Coronary artery (tissue), 2 donors: ENCODE data around the gene EXD1.

Experiments
- DNase-seq: peaks from one replicate; pipeline ENCODE4 v3.0.0-alpha.2; 2017; ENCODE audit warnings: low spot score
- H3K27ac ChIP-seq, 2 donors: fragments of 200-600 bp; sonication (generic); one replicate each; pipeline ENCODE4 v1.5.1; 2016 to 2019
- H3K4me3 ChIP-seq: fragments of 200-600 bp; sonication (generic); 2 replicates; pipeline ENCODE4 v1.5.1; 2016; ENCODE audit warnings: mild to moderate bottlenecking, moderate library complexity
- CTCF ChIP-seq: fragments of 200-600 bp; sonication (generic); IDR thresholded peaks from one replicate; pipeline ENCODE4 v1.5.1; 2019; ENCODE audit warnings: antibody characterized with exemption

EXD1 gene, protein sequence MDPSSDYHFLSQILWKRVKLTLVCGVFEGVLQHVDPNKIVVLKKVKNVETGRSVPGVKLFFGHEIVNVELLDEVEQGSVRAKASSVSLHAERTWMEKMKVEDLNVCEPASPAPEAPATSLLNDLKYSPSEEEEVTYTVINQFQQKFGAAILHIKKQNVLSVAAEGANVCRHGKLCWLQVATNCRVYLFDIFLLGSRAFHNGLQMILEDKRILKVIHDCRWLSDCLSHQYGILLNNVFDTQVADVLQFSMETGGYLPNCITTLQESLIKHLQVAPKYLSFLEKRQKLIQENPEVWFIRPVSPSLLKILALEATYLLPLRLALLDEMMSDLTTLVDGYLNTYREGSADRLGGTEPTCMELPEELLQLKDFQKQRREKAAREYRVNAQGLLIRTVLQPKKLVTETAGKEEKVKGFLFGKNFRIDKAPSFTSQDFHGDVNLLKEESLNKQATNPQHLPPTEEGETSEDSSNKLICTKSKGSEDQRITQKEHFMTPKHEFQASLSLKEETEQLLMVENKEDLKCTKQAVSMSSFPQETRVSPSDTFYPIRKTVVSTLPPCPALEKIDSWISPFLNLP

GRCh38 chr15:41230650-41231421 lies at the start of gene EXD1, which contains the start of gene CHP1:
Gene EXD1 (minus strand): TSS chr15:41230757. CDS start chr15:41226575, 4,182 bp downstream.
Gene CHP1 (plus strand): TSS chr15:41231268. CDS start chr15:41231383, 115 bp downstream.
- Histone ChIP-seq H3K27ac (peak within 1 kb of the TSS; percentile 75 to 90), H3K4me3 (peak within 1 kb of the TSS; percentile 86)
- TF ChIP-seq CTCF: peak; percentile 83
- peak; percentile 98 for DNase-seq

DNA sequence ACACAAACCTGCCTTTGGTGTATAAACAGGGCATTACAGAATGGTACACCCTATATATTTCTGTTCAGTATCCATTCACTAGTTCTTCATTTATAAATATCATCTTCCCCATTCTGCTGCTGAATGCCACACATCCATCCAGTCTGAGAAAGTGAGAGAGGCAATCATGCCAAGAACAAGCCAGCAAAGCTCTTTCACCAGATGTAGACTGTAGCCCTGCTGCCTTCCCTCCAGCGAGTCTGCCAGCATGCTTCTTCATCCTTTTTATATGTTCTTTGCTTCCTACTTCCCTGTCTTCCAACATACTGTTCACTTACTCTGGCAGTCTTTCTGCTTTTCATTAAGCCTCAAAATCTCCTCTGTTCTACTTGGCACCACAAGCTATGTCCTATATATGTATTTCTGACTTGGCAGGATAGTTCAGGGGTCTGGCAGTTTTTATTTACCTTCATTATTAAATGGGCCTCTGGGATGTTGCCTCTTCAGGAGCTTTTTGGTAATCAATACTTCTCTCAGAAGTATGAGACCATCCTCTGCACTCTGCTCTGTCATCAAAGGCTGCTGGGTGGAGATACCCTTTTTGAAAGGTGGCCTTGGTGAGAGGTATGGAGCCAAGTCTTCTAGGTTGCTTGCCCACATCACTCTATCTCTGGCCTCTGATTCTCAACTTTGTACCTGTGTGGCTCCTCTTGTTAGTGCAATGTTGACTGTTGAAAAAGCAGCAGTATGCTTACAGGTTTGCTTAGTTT lies 49.2 kb upstream of the EXD1 start:
- no peak for DNase-seq
- H3K27ac ChIP-seq: no peak overlapping the region

GRCh38 chr15:41278319-41278718 lies 47.8 kb upstream of the EXD1 start:
- Histone ChIP-seq H3K27ac (no peak overlapping the region), H3K4me3 (no peak overlapping the region)
- no peak for DNase-seq
- no peak for TF ChIP-seq CTCF

More for the DNA sequence above, 49.2 kb upstream of the EXD1 start:
- no peak for TF ChIP-seq CTCF
- H3K4me3 ChIP-seq: no peak overlapping the region

DNA sequence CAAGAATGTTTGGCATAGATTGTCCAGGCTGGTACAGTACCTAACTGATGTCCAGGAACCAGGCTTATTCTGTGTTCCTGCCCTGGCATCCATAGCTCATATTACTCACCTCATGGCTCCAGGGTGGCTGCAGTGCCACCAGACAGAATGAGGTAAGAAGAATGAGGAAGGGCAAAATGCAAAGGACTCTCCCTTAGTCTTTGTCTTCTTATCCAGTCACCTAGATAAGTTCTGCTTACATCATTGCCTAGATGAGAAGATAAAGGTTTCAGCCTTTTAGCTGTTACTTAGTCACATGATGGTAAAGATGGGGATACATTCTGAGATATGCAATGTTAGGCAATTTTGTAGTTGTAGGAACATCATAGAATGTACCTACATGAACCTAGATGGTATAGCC lies 46.3 kb upstream of the EXD1 start:
- no peak for TF ChIP-seq CTCF
- Histone ChIP-seq H3K4me3 (no peak overlapping the region), H3K27ac (no peak overlapping the region)
- DNase-seq: no peak

DNA sequence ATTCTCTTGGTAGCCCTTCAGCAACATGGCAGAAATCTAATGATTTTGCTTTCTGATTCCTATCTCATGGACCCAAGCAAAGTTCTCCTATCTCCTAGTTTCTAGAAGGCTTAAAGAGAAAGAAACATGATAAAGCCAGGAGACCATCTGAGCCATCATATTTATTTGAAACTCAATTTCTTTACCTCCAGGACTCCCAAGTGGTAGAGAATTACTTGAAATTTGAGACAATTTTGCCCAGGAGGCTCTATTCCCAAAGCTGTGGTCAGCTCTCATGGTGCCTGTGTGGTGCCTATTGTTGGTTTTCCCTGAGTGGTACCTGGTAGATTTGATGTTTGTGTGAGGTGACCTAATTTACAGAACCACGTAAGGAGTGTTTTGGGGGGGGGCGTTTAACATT lies 39.3 kb upstream of the EXD1 start:
- no peak overlapping the region for H3K27ac ChIP-seq
- no peak for TF ChIP-seq CTCF
- DNase-seq: no peak
- no peak overlapping the region for H3K4me3 ChIP-seq

DNA sequence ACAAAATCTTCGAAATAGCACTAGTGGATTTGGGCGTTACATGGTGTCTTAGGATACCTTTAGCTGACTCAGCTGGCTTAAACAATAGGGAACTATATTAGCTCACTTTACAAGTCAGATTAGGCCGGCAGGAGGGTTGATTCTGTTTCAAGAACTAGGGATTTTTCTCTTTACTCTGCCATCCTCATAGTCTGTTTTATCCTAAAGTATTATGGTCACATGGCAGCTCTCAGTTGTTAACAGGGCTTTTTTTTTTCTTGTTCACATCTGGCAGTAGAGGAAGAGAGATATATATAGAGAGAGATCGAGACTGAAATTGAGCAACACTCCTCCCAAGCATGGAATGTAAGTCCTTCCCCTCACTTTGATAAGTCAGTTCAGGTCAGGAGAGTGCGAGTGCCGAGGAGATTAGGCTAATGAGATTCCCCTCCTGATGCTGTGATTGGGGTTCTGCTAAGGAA lies 33.4 kb upstream of the EXD1 start:
- Histone ChIP-seq H3K27ac (no peak overlapping the region), H3K4me3 (no peak overlapping the region)
- TF ChIP-seq CTCF: no peak
- DNase-seq: no peak
